OCI-LY1 (cell line): ENCODE results near the gene CREB5.

ENCODE experiments used
- H2AFZ ChIP-seq: fragments of 200-600 bp; sonication (generic), shearing (Covaris generic); 2 replicates; pipeline ENCODE4 v1.6.0; 2014; ENCODE audit warnings: antibody characterized with exemption, mild to moderate bottlenecking, low read length
- H3F3A ChIP-seq: fragments of 200-600 bp; sonication (generic), shearing (Covaris generic); 2 replicates; pipeline ENCODE4 v1.6.0; 2014; ENCODE audit warnings: mild to moderate bottlenecking, antibody characterized with exemption, low read length, moderate library complexity; ENCODE audit not compliant: insufficient read depth
- H3K27ac ChIP-seq: fragments of 200-600 bp; sonication (generic); 2 replicates; pipeline ENCODE4 v1.5.1; 2014; ENCODE audit warnings: low read length, mixed run types, mild to moderate bottlenecking, low read depth; ENCODE audit not compliant: poor library complexity, severe bottlenecking
- H3K27me3 ChIP-seq: fragments of 200-600 bp; sonication (generic); 2 replicates; pipeline ENCODE4 v1.6.0; 2014; ENCODE audit warnings: antibody characterized with exemption, mild to moderate bottlenecking, low read length, moderate library complexity; ENCODE audit not compliant: insufficient read depth
- H3K36me3 ChIP-seq: fragments of 200-600 bp; sonication (generic); 2 replicates; pipeline ENCODE4 v1.6.1; 2014; ENCODE audit warnings: mild to moderate bottlenecking, antibody characterized with exemption, low read length, moderate library complexity, mixed read lengths; ENCODE audit not compliant: insufficient read depth
- H3K4me1 ChIP-seq: fragments of 200-600 bp; sonication (generic); 2 replicates; pipeline ENCODE4 v1.5.1; 2014; ENCODE audit warnings: mild to moderate bottlenecking, low read length, moderate library complexity; ENCODE audit not compliant: insufficient read depth, severe bottlenecking
- H3K4me2 ChIP-seq: fragments of 200-600 bp; sonication (generic), shearing (Covaris generic); 2 replicates; pipeline ENCODE4 v1.6.1; 2014; ENCODE audit warnings: low read length
- H3K4me3 ChIP-seq: fragments of 200-600 bp; sonication (generic); 2 replicates; pipeline ENCODE4 v1.5.1; 2014; ENCODE audit warnings: low read length, low read depth, mild to moderate bottlenecking, mixed read lengths; ENCODE audit not compliant: poor library complexity, severe bottlenecking
- H3K79me2 ChIP-seq: fragments of 200-600 bp; shearing (Covaris generic); 2 replicates; pipeline ENCODE4 v1.6.1; 2016; ENCODE audit warnings: mixed run types, low read length, mixed read lengths; ENCODE audit not compliant: insufficient read depth
- H3K9ac ChIP-seq: fragments of 200-600 bp; sonication (generic), shearing (Covaris generic); 2 replicates; pipeline ENCODE4 v1.6.1; 2014; ENCODE audit warnings: mild to moderate bottlenecking, low read length, mixed read lengths
- H3K9me2 ChIP-seq: fragments of 200-600 bp; sonication (generic), shearing (Covaris generic); 2 replicates; pipeline ENCODE4 v1.6.1; 2014; ENCODE audit warnings: low read depth, mild to moderate bottlenecking, low read length, mixed read lengths
- H3K9me3 ChIP-seq: fragments of 200-600 bp; shearing (Covaris generic); 2 replicates; pipeline ENCODE4 v1.6.1; 2014; ENCODE audit warnings: low read length, mixed read lengths
- H4K20me1 ChIP-seq: fragments of 200-600 bp; sonication (generic), shearing (Covaris generic); 2 replicates; pipeline ENCODE4 v1.6.0; 2016; ENCODE audit warnings: mild to moderate bottlenecking, low read length; ENCODE audit not compliant: insufficient read depth
- EZH2 ChIP-seq: fragments of 200-600 bp; sonication (generic), shearing (Covaris generic); IDR thresholded peaks from 2 replicates; pipeline ENCODE4 v1.8.0; 2017; ENCODE audit warnings: borderline replicate concordance, mixed run types, mild to moderate bottlenecking, antibody characterized with exemption, low read length, moderate library complexity, mixed read lengths
- TF ChIP-seq, protein P1 (sequence below): fragments of 200-600 bp; sonication (generic), shearing (Covaris generic); IDR thresholded peaks from 2 replicates; pipeline ENCODE4 v1.5.1; 2017; ENCODE audit warnings: mild to moderate bottlenecking, antibody characterized with exemption, low read length, moderate library complexity, mixed read lengths

The CREB5 gene

DNA sequence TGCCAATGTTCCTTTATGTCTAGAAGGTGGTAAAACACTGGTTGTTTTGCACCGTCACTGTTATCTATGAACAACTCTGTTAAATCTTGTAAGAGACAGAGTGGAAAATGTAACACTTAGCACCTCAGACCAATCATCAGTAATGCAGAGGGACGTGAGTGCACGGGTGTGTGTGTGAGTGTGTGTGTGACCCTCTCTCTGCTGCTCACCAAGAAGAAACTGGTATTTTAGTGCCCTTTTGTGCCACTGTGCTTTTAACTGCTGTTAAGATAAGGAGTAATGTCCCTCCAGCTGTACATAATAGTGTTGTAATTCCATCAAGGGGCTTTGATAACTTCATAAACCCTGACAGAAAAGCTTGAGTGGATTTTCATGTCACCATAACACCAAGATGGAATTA lies 130.1 kb downstream of the CREB5 start:
- H3F3A ChIP-seq: no peaks in the 10 kb centered on the region
- no peak overlapping the region for H3K4me3 ChIP-seq
- H3K4me2 ChIP-seq: no peak overlapping the region
- H3K27me3 ChIP-seq: peaks cover 24% of the 10 kb centered on the region
- H3K9me3 ChIP-seq: peaks cover 13% of the 10 kb centered on the region
- no peak overlapping the region for H3K9ac ChIP-seq
- no peaks in the 10 kb centered on the region; the same call in 1 of the 2 replicates for H3K36me3 ChIP-seq
- H3K4me1 ChIP-seq: no peaks in the 10 kb centered on the region
- H3K27ac ChIP-seq: no peak overlapping the region
- no peaks in the 10 kb centered on the region for H3K9me2 ChIP-seq
- no peak overlapping the region for H2AFZ ChIP-seq
- TF ChIP-seq, protein P1, sequence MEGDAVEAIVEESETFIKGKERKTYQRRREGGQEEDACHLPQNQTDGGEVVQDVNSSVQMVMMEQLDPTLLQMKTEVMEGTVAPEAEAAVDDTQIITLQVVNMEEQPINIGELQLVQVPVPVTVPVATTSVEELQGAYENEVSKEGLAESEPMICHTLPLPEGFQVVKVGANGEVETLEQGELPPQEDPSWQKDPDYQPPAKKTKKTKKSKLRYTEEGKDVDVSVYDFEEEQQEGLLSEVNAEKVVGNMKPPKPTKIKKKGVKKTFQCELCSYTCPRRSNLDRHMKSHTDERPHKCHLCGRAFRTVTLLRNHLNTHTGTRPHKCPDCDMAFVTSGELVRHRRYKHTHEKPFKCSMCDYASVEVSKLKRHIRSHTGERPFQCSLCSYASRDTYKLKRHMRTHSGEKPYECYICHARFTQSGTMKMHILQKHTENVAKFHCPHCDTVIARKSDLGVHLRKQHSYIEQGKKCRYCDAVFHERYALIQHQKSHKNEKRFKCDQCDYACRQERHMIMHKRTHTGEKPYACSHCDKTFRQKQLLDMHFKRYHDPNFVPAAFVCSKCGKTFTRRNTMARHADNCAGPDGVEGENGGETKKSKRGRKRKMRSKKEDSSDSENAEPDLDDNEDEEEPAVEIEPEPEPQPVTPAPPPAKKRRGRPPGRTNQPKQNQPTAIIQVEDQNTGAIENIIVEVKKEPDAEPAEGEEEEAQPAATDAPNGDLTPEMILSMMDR: no peak
- TF ChIP-seq EZH2: no peak
- H4K20me1 ChIP-seq: no peaks in the 10 kb centered on the region
- no peaks in the 10 kb centered on the region for H3K79me2 ChIP-seq

DNA sequence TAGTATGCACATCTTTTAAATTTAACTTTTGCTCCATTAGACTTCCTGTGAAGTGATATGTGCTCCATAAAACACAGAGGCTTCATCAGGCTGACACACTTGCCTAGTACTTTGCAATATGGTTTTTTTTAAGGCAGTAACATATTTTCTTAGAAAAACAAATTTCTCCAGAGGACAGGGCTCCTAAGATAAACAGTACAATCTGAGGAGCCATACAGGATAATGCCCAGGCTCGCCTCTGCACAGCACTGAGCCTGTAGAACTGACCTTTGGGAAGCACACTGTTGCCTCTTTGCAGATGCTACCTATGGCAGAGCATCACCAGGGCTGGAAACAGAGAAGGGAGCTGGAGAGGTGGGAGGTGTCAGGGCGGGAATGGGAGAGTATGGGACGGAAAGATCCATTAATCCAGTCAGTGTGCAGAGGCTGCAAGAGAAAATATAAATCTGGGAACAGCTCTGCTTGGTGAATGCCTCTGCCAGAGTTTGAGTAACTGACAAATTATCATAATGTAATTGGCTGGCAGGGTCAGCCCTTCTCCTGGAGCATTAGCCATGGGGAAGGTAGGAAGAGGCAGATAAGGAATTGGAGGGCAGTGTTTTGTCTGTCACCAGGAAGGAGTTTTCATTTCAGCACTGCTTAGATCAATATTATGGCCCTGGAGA lies 132.3 kb downstream of the CREB5 start:
- Histone ChIP-seq H3K4me2 (no peak overlapping the region), H3K9me3 (peaks cover 16% of the 10 kb centered on the region), H3K79me2 (no peaks in the 10 kb centered on the region), H3K36me3 (no peaks in the 10 kb centered on the region; the same call in 1 of the 2 replicates), H3K9me2 (no peaks in the 10 kb centered on the region), H2AFZ (no peak overlapping the region), H3K27me3 (peaks cover 27% of the 10 kb centered on the region), H3K27ac (no peak overlapping the region), H3K9ac (no peak overlapping the region), H3K4me3 (no peak overlapping the region), H3K4me1 (no peaks in the 10 kb centered on the region), H4K20me1 (no peaks in the 10 kb centered on the region), H3F3A (no peaks in the 10 kb centered on the region)
- TF ChIP-seq, protein P1: no peak
- TF ChIP-seq EZH2: no peak

DNA sequence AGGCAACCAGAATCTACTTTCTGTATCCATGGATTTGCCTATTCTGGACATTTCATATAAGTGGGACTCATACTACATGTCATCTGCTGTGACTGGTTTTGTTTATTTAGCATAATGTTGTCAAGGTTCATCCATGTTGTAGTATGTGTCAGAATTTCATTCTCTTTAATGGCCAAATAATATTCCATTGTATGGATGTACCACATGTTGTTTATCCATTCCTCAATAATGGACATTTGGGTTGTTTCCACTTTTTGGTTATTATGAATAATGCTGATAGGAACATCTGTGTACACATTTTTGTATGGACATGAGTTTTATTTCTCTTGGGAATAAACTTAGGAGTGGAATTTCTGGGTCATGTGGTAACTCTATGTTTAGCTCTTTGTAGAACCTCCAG lies 133.7 kb downstream of the CREB5 start:
- Histone ChIP-seq H3F3A (no peaks in the 10 kb centered on the region), H3K4me1 (no peaks in the 10 kb centered on the region), H3K79me2 (no peaks in the 10 kb centered on the region), H3K4me2 (no peak overlapping the region), H3K9me2 (no peaks in the 10 kb centered on the region), H3K27ac (no peak overlapping the region), H3K36me3 (no peaks in the 10 kb centered on the region; the same call in 1 of the 2 replicates), H3K9me3 (peaks cover 16% of the 10 kb centered on the region), H3K9ac (no peak overlapping the region), H2AFZ (no peak overlapping the region), H3K4me3 (no peak overlapping the region), H4K20me1 (no peaks in the 10 kb centered on the region), H3K27me3 (peaks cover 21% of the 10 kb centered on the region)
- TF ChIP-seq, protein P1: no peak
- no peak for TF ChIP-seq EZH2
